K562 (cell line): ENCODE data around the gene NDUFA13. TPM values are rescaled to one million over a fixed set of nuclear protein-coding genes. Genes with fewer than 3 reads are reported as not detected.

ENCODE experiments used
- ATAC-seq: fragments of 200-7000 bp; cut with Tn5 transposase; 3 replicates; pipeline ENCODE4 v1.9.1; 2020; ENCODE audit warnings: moderate library complexity
- BruUV-seq: library from RNA; stranded (reverse); fragments of 400-500 nt; replicated peaks from 2 replicates; lab custom pipeline; 2021; lab: Mats Ljungman, UMichigan
- CTCF ChIA-PET: fragments of 300-600 bp; formaldehyde crosslinking; extraction: SDS; loops from one replicate; lab custom pipeline; 2021; ENCODE audit warnings: low intra/inter-chr PET ratio; lab: Yijun Ruan, JAX
- POLR2A ChIA-PET: fragments of 300-600, 350-650 bp; sonication (Branson Sonifier 250); formaldehyde crosslinking; extraction: SDS; loops from one replicate; lab custom pipeline; 2021; ENCODE audit warnings: antibody characterized with exemption, inconsistent platforms; lab: Yijun Ruan, JAX
- DNase-seq, 4 experiments: peaks; one replicate each; pipeline versions ENCODE4 v3.0.0 to v3.0.0-alpha.2; 2011 to 2018; ENCODE audit warnings: low spot score in 3 of 4, mixed read lengths in 3 of 4; ENCODE audit errors: extremely low read depth in 1 of 4
- FAIRE-seq: peaks from 2 replicates; lab custom pipeline; 2011; peaks lifted over from hg19 to GRCh38; lab: Jason Lieb, UNC
- H2AFZ ChIP-seq: 2 replicates; pipeline ENCODE4 v1.6.0; 2011; ENCODE audit warnings: low read depth, low read length, control low read depth, inconsistent platforms
- H3K27ac ChIP-seq: fragments of 200-600 bp; 3 replicates; pipeline ENCODE4 v1.8.0; 2011; ENCODE audit warnings: low read depth, mild to moderate bottlenecking, control low read depth, inconsistent platforms, low read length, moderate library complexity, mixed read lengths; ENCODE audit errors: extremely low read depth
- H3K27me3 ChIP-seq, 2 experiments: fragments of 300-600 bp in 1 of 2; 2 replicates in 1 of 2; 3 replicates in 1 of 2; pipeline versions ENCODE4 v1.6.0 to v1.8.0; 2011; ENCODE audit warnings: inconsistent platforms in 2 of 2, low read length in 2 of 2, mild to moderate bottlenecking in 1 of 2, mixed read lengths in 1 of 2, moderate library complexity in 1 of 2; ENCODE audit not compliant: control insufficient read depth in 2 of 2, insufficient read depth in 2 of 2
- H3K36me3 ChIP-seq: fragments of 300-600 bp; 3 replicates; pipeline ENCODE4 v1.8.0; 2011; ENCODE audit warnings: mild to moderate bottlenecking, low read length, inconsistent platforms; ENCODE audit not compliant: control insufficient read depth, insufficient read depth
- H3K4me1 ChIP-seq, 2 experiments: fragments of 200-600 bp in 1 of 2; replicated peaks in 1 of 2; 2 replicates in 1 of 2; 3 replicates in 1 of 2; pipeline versions ENCODE4 v1.5.1 to v1.8.0; 2011; ENCODE audit warnings: inconsistent platforms in 2 of 2, low read length in 2 of 2, mild to moderate bottlenecking in 1 of 2, mixed read lengths in 1 of 2, moderate library complexity in 1 of 2; ENCODE audit not compliant: control insufficient read depth in 2 of 2, insufficient read depth in 2 of 2
- H3K4me2 ChIP-seq: 2 replicates; pipeline ENCODE4 v1.6.1; 2011; ENCODE audit warnings: low read length, control low read depth, inconsistent platforms, mixed read lengths; ENCODE audit not compliant: insufficient read depth
- H3K4me3 ChIP-seq: fragments of 200-600 bp; sonication (generic), shearing (Covaris generic); 2 replicates; pipeline ENCODE4 v1.5.1; 2016; ENCODE audit warnings: control low read depth, inconsistent platforms
- H3K79me2 ChIP-seq: fragments of 200-600 bp; 3 replicates; pipeline ENCODE4 v1.8.0; 2011; ENCODE audit warnings: low read length, inconsistent platforms; ENCODE audit not compliant: control insufficient read depth, insufficient read depth
- H3K9ac ChIP-seq, 2 experiments: 2 replicates each; pipeline versions ENCODE4 v1.6.0 to v1.6.1; 2011; ENCODE audit warnings: low read depth in 2 of 2, low read length in 2 of 2, control low read depth in 1 of 2, inconsistent platforms in 1 of 2, mild to moderate bottlenecking in 1 of 2, mixed read lengths in 1 of 2; ENCODE audit not compliant: insufficient read depth in 1 of 2
- H3K9me1 ChIP-seq: one replicate; pipeline ENCODE4 v1.6.0; 2011; ENCODE audit warnings: inconsistent platforms, mild to moderate bottlenecking, low read length, moderate library complexity; ENCODE audit not compliant: control insufficient read depth, insufficient read depth
- H3K9me3 ChIP-seq: replicated peaks from 2 replicates; pipeline ENCODE4 v1.5.1; 2011; ENCODE audit warnings: low read depth, low read length, inconsistent platforms; ENCODE audit not compliant: control insufficient read depth, insufficient read depth
- H4K20me1 ChIP-seq: replicated peaks from 2 replicates; pipeline ENCODE4 v1.6.1; 2011; ENCODE audit warnings: low read length, inconsistent platforms, mixed read lengths; ENCODE audit not compliant: control insufficient read depth, insufficient read depth
- CBX2 ChIP-seq: fragments of 200-600 bp; sonication (generic); IDR thresholded peaks from one replicate; pipeline ENCODE4 v1.6.1; 2012; ENCODE audit warnings: mild to moderate bottlenecking, low read length, inconsistent platforms; ENCODE audit not compliant: insufficient read depth, poor library complexity, severe bottlenecking
- CEBPZ ChIP-seq: fragments of 150-350 bp; IDR thresholded peaks from 2 replicates; pipeline ENCODE4 v1.6.1; 2014; ENCODE audit warnings: low read depth, mild to moderate bottlenecking, low read length, borderline replicate concordance
- CGGBP1 ChIP-seq: fragments of 250-450 bp; sonication (Bioruptor Pico); IDR thresholded peaks from 2 replicates; pipeline ENCODE4 v1.9.0; 2021; ENCODE audit warnings: mild to moderate bottlenecking
- DMBX1 ChIP-seq: fragments of 250-450 bp; sonication (Bioruptor Pico); IDR thresholded peaks from 2 replicates; pipeline ENCODE4 v1.8.0; 2022; ENCODE audit warnings: inconsistent platforms, mild to moderate bottlenecking, moderate library complexity, borderline replicate concordance
- SIN3A ChIP-seq, 2 experiments: fragments of 150-350 bp in 1 of 2; IDR thresholded peaks; 2 replicates each; pipeline ENCODE4 v1.6.1; 2011 to 2016; ENCODE audit warnings: borderline replicate concordance in 2 of 2, low read depth in 2 of 2, low read length in 2 of 2, mild to moderate bottlenecking in 2 of 2, moderate library complexity in 2 of 2; ENCODE audit not compliant: control insufficient read depth in 1 of 2
- SMAD1 ChIP-seq: fragments of 150-350 bp; IDR thresholded peaks from 2 replicates; pipeline ENCODE4 v1.6.1; 2014; ENCODE audit warnings: low read length, low read depth; ENCODE audit not compliant: partially characterized antibody
- SMC3 ChIP-seq: conservative IDR thresholded peaks from 2 replicates; pipeline ENCODE4 v1.6.1; 2011; ENCODE audit warnings: low read depth, low read length, improper control_type of control experiment; ENCODE audit not compliant: insufficient read depth
- SREBF2 ChIP-seq: sonication (generic); formaldehyde crosslinking; IDR thresholded peaks from 2 replicates; pipeline ENCODE4 v1.4.0; 2020; ENCODE audit warnings: mild to moderate bottlenecking, missing genetic modification reagents
- USF2 ChIP-seq: sonication (generic); formaldehyde crosslinking; IDR thresholded peaks from 2 replicates; pipeline ENCODE4 v1.5.0; 2020; ENCODE audit warnings: missing genetic modification reagents
- ZBTB34 ChIP-seq: fragments of 250-450 bp; sonication (Bioruptor Pico); IDR thresholded peaks from 2 replicates; pipeline ENCODE4 v1.8.0; 2021; ENCODE audit warnings: mild to moderate bottlenecking, moderate library complexity
- ZNF311 ChIP-seq: fragments of 250-450 bp; sonication (Bioruptor Pico); IDR thresholded peaks from 2 replicates; pipeline ENCODE4 v1.4.0; 2020; ENCODE audit warnings: mild to moderate bottlenecking, moderate library complexity
- ZNF639 ChIP-seq, 2 experiments: fragments of 200-800 bp in 1 of 2; sonication (Bioruptor generic) in 1 of 2; sonication (generic) in 1 of 2; formaldehyde crosslinking in 1 of 2; IDR thresholded peaks in 1 of 2; conservative IDR thresholded peaks in 1 of 2; 2 replicates each; pipeline versions ENCODE4 v1.5.0 to v1.6.1; 2016 to 2020; ENCODE audit warnings: missing compliant biosample characterization in 1 of 2, missing genetic modification characterization in 1 of 2, missing genetic modification reagents in 1 of 2
- ZSCAN32 ChIP-seq: fragments of 450-650 bp; formaldehyde crosslinking; IDR thresholded peaks from 2 replicates; pipeline ENCODE4 v1.4.0; 2020; ENCODE audit warnings: mild to moderate bottlenecking, moderate library complexity
- WGBS: fragments of 100-300 bp; shearing (Covaris generic); methylation state at CpG from one replicate; pipeline ENCODE4 v1.1.6; 2016; ENCODE audit warnings: low coverage, mixed read lengths; ENCODE audit not compliant: insufficient coverage; ENCODE audit errors: missing lambda C conversion rate; 5-methylcytosine and 5-hydroxymethylcytosine counted together
- in situ Hi-C: fragments of 300-500 bp; cut with MboI; formaldehyde crosslinking; loops from 4 replicates; pipeline ENCODE4 v1.15.0; 2018; ENCODE audit warnings: inconsistent platforms, mixed read lengths
- intact Hi-C: fragments of 100-400 bp; cut with micrococcal nuclease; formaldehyde crosslinking; loops from 2 replicates; pipeline ENCODE4 v1.14.2; 2022
- polyA plus RNA-seq, 8 experiments: library from polyadenylated mRNA; depleted of rRNA in 4 of 8; stranded (reverse) in 5 of 8; unstranded in 3 of 8; fragments of >200 nt; fragmentation: Nextera tagmentation in 2 of 8; fragmentation: Illumina TruSeq in 1 of 8; extraction: Ambion mirVana in 2 of 8; extraction: Trizol in 1 of 8; gene quantifications; 2 replicates each; pipeline versions ENCODE4 v1.2.1 to v1.2.3, GENCODE V29; 2011 to 2014; ENCODE audit warnings: inconsistent platforms in 1 of 8, missing spikeins in 1 of 8
- total RNA-seq, 7 experiments: library from RNA; depleted of rRNA in 6 of 7; stranded (reverse); fragments of >200 nt in 6 of 7; fragmentation: Illumina TruSeq in 2 of 7; extraction: Trizol in 2 of 7; gene quantifications; 2 replicates each; pipeline versions ENCODE4 v1.2.1 to v1.2.3, GENCODE V29; 2011 to 2021; ENCODE audit warnings: low replicate concordance in 1 of 7

The NDUFA13 gene
- total and polyA plus RNA-seq, 9 of the 15 experiments (the other 6 are each of a cell fraction or from before 2014, with no cell fraction given) = 146 to 596 (median 429) TPM

- Histone ChIP-seq H3K79me2 (no peaks in the 10 kb centered on the region), H2AFZ (no peak overlapping the region), H4K20me1 (no peaks in the 10 kb centered on the region), H3K9me3 (no peaks in the 10 kb centered on the region; the same call in 1 of the 2 replicates), H3K9me1 (no peaks in the 10 kb centered on the region), H3K27me3 (peaks cover 3 to 19% of the 10 kb centered on the region in 2 experiments; a peak in 3 of 5 replicates), H3K27ac (no peak overlapping the region), H3K4me3 (no peak overlapping the region), H3K4me2 (no peak overlapping the region), H3K9ac (no peak overlapping the region), H3K4me1 (peaks cover 2 to 72% of the 10 kb centered on the region in 2 experiments; a peak in 2 of 5 replicates), H3K36me3 (no peaks in the 10 kb centered on the region)
- no TSS peak for BruUV-seq
- ATAC-seq (no peak), FAIRE-seq (no peak), DNase-seq (no peak)
- in situ Hi-C loops (loop anchor here (25.0 kb wide), 1 partner anchor 94 kb away; the partner anchor contains the start of genes GMIP and LPAR2), intact Hi-C loops (no loop called here)
- CTCF ChIA-PET = no interaction called here
- 45% methylated on average over 13 of the region's 13 CpGs for WGBS
- POLR2A ChIA-PET = no interaction called here
- no peak for TF ChIP-seq SMAD1
- TF ChIP-seq ZSCAN32 (CRISPR knock-in tag) = no peak
- no peak for TF ChIP-seq CEBPZ
- TF ChIP-seq USF2 (CRISPR knock-in tag) = no peak
- no peak for TF ChIP-seq DMBX1 (CRISPR knock-in tag)
- no peak for TF ChIP-seq CGGBP1 (CRISPR knock-in tag)
- TF ChIP-seq SREBF2 (CRISPR knock-in tag) = no peak
- no peak for TF ChIP-seq ZNF639 (CRISPR knock-in tag; conservative IDR thresholded peaks at IDR 0.05 in 1 of 2, IDR thresholded peaks at IDR 0.05 in 1 of 2)
- TF ChIP-seq SMC3 = no peak
- TF ChIP-seq CBX2 = no peak
- no peak for TF ChIP-seq SIN3A (IDR thresholded peaks at IDR 0.05; ENCODE audit: borderline replicate concordance in 2 of 2, control insufficient read depth in 1 of 2, low read depth in 2 of 2, low read length in 2 of 2)
- no peak for TF ChIP-seq ZBTB34 (CRISPR knock-in tag)
- TF ChIP-seq ZNF311 = no peak
These were observed 27.1 kb downstream of the NDUFA13 start for GRCh38 chr19:19543101-19543500.
